HG03196 (cell line): ENCODE measurements around the gene BHLHE41.

Experiments used
- ATAC-seq: cut with Tn5 transposase; IDR thresholded peaks from one replicate; pipeline ENCODE4 v1.9.1; 2021; ENCODE audit not compliant: unreplicated experiment

The BHLHE41 gene

DNA sequence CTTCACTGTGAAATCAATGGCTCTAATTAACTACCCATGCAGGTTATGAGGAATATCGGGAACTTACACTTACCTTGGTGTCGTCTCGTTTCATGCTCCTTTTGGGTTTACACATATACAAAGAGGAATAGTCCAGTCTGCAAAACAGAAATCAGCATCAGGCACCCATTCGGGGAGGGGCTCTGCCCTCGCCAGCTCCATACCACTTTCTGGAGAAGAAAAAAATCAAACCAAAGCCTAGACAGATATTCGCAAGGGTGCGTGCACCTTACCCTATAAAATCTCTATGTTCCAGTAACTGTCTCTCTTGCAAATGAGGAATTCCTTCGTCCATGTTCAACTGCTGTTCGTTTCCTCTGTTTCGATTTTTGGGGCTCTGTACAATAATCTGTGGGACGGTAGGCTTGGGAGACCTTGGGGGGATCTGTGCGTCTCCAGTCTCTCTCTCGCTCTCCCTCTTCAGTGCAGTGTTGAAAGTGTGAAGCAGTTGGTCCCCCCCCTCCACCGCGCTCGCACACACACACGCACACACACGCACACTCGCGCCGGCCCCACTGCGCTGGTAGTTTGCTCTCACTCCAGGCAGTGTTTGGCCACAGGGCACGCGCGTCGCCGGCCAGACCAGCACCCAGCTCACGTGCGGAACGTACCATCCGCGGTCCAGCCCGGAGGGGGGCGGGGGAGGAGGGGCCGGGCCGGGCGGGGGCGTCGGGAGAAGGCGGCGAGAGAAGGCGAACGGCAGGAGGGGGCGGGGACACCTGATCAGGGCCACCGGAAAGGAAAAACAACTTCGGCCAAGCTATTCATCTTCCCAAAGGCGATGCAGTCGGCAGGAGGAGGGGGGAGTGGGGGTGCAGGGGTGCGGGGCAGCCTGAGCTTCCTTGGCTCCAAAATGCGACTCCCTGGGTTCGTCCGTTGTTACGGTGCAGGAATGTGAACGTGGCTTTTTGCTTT is at the start of gene BHLHE41:
BHLHE41 (minus strand) TSS at position 592 of the 954 bp plus-strand sequence; CDS start at position 334, 258 bp downstream.
- ATAC-seq: no peak

DNA sequence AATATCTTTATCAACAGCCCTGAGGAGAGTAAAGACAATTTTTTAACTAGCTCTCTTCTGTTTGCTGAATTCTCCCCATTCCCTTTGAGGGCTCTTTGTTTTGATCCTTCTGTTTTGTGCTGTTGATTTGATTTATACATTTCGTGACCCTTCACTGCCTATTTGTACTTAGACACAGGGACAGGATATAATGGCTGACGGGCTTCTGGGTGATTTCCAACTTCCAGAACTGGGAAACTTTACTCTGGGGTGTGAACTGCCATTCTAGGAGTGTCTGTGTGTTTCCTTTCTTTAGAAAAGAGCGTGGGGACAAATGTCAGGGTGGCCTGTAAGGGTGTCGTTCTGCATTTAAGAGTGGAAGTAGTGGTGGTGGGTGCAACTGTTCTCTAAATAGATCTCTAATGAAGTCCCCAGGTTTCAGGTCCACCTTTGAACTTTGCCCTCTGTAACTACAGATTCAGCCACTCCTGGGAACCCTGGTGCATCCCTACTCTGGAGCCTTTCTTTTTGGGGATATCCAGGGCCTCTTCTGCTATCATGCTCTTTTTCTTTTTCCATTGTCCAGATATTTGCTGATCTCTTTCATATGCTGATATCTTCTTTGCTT is 48.2 kb upstream of the BHLHE41 start:
- ATAC-seq: no peak

DNA sequence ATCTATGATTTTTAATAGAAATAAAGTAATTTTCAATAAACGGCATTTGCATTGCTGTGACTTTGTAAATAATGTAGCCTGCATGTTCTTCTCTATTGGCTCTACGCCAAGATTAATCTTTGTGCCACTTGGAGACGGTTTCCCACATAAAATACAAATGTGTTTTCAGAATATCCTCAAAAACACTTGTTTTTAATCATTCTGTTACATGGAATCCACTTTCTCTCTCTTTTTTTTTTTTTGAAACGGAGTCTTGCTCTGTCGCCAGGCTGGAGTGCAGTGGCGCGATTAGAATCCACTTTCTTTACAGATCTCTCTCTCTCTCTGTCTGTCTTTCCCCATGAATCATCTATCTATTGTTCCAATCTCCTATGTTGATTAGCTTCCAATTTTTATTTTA is 47.7 kb upstream of the BHLHE41 start:
- no peak for ATAC-seq

DNA sequence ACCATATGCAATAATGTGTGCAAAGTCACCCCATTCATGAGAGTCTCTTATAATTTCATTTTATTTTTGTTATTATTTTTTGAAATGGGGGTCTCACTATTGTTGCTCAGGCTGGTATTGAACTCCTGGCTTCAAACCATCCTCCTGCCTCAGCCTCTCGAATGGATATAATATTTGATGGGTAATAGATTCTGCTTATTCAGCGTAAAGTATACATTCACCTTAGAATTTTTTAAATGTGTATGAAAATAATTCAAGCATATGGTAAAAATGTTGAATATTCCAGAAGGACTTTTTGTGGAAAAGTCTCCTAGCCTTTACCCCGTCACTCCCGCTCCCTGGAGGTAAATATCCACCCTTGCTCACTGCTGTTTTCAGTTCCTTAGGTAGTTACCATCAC is 47.2 kb upstream of the BHLHE41 start:
- no peak for ATAC-seq

DNA sequence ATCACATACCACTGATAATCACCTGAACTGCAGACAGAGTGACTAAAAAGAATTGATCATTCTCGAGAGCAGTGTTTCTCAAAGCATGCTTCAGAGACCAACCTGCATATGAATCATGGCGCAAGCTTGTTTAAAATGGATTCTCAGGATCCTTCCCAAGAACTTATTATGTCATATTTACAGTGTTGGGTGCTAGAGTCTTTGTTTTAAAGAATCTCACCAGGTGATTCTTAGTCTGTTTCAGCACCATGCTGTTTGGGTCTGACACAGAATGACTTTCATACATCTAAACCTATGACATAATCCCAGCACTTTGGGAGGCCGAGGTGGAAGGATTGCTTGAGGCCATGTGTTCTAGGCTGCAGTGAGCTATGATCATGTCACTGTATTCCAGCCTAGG is 39.3 kb upstream of the BHLHE41 start:
- ATAC-seq: no peak

DNA sequence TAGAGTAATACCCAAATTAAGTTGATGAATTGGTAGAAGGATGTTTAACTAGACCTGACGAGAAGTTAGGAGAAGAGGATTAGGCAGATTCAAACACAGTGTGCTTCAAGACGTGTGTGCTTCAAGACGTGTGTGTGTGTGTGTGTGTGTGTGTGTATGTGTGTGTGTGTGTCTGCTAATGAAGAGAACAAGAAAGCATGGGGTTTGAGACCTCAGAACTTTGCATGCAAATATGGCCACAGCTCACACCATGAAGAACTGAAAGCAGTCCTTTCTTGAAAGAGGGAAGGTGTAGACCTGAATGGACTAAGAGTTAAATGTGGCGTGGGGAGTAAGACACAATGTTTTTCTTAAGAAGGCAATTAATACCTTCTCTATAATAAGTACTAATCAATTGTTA is 38.1 kb upstream of the BHLHE41 start:
- ATAC-seq: peak; percentile 56

DNA sequence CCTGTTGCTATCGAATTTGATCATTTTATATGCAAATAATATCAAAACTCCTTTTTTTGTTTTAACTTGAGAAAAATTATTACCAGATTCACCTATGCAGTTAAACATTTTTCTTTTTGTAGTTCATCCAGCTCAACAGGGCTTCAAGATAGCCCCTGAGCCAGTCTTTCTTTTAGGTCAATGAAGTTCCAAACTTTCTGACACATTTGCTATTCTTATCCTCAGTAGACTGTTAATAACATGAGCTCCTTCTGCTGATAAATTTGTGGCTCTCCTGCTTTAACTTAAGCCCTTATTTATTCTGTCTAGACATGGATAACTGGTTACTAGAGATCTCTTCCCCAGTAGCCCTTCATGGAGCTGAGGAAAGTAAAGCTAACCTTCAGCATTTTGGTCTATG is 37.3 kb upstream of the BHLHE41 start:
- no peak for ATAC-seq

DNA sequence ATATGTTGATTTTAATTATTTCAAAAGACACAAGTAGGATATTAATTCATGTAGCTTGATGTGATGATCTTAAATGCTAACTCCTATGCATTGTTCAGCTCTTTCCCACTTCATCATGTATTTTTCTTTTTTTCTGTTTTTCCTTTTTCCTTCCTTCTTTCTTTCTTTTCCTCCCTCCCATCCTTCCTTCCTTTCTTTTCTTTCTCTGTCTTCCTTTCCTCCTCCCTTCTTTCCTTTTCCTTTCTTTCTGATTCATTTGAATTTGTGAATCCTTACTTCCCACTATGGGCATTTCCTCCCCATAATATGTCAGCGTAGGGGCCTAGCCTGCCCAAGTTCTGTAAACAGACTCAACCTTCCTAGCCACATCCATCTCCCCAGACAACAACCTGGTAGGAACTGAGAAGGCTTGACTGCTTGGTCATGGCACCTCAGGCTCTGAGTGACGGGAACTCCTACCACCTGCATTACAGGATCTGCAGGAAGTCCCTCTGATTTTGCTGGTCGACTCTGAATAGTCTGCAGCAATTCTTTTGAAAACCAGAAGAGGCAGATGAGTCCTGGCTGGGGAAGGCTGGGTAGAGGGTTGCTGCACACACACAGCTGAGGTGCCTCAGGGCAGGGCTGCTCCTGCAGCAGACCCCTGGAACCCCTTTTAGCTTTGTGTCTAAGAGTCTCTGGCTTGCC is 33.4 kb upstream of the BHLHE41 start:
- ATAC-seq: no peak

DNA sequence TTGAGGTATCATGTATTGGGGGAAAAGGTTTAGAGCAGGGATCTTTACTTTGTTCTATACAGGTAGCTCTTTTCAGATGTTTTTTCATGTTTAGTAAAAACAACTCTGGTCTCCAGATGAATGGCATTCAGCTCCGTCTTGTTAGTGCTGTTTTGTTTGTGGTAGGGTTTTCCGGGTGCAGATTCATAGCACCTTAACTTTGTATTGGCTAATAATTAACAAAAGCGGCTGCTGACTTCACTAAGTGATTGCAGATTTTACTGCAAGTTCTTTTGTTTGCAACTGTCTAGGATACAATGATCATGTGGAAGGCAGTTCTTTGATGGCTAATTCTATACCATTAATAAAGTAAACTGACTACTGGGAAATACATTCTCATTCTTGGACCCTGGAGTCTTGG is 32.2 kb upstream of the BHLHE41 start:
- ATAC-seq: peak; percentile 21

DNA sequence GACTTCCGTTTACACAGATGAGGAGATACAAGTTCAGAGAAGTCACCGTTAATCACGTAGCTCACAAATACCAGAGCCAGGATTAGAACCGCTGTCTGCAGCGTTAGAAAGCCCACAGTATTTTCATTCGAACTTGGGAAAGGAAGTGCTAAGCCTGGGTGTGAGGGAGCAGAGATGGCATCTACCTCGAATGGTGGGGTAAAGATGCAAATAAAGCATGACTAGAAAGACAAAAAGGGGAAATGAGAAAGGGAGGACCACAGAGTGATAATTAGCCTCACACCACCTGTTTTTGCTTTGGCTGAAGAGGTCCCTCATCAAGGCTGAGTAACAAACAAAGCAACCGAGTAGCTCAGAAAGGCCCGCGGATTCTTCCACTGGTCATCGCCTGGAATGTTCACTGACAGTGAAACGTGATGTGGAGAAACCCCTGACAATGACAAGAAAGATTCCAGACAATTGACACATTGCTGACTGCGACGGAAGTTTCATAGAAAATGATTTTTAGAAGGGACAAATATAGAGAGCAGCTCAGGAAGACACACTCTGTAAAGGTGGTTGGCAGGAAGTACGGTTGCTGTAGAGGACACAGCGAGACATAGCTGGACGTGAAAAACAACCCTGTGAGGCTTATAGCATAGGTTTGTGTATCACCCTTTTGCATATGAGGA is 31.5 kb upstream of the BHLHE41 start:
- peak; percentile 85 for ATAC-seq

DNA sequence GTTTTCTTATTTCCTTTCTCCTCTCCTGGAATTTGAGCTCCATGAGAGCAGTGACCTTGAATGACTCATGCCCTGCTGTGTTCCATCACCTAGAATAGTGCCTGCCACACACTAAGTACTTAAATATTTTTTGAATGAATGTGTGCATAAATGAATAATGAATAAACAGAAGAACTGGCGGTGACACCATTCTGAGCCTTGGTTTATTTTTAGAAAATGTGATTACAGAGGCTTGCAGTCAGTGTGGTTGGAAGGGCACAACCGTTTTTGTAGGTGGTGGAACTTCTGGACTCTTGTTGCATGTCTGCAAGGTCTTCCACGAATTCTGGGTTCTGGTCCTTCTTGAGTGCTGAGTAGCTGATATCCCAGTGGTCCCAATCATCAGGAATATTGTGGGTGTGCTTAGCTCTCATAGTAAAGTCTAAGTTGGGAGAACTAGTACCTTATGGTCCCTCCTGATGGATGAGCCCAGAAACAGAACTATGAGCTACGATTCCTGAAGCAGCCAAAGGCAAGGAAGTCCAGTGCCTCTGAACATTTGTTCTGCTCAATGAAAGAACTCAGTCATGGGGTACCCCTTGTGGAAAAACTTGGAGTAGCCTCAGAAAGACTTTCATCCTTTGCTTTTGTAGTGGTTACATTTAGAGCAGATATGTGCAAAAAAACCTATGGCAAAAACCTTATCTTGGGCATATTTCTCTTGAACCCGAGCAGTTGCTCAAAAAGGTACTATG is 28.8 kb upstream of the BHLHE41 start:
- no peak for ATAC-seq

DNA sequence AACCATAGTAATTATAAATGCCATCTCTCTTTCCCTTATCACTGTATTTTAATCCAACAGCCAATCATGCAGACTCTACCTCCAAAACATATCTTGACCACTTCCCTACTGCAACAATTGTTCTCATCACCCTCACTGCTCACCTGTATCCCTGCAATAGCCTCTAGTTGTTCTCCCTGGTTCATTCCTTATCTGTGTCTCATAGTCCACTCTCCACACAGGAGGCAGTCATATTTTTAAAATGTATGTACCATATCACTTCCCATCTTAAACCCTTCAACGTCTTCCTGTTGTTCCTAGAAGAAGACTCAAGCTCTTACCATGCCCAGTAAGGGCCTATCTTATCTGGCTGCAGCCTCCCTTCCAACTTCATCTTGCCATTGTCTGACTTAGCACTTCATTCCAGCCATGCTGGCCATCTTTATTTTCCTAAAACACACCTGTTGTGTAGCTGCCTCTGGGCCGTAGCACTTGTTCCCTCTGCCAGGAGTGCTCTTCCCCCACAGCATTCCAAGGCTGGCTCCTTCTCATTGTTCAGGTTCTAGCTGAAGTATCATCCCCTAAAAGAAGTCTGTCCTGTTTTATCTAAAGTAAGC is 27.8 kb upstream of the BHLHE41 start:
- ATAC-seq: no peak

DNA sequence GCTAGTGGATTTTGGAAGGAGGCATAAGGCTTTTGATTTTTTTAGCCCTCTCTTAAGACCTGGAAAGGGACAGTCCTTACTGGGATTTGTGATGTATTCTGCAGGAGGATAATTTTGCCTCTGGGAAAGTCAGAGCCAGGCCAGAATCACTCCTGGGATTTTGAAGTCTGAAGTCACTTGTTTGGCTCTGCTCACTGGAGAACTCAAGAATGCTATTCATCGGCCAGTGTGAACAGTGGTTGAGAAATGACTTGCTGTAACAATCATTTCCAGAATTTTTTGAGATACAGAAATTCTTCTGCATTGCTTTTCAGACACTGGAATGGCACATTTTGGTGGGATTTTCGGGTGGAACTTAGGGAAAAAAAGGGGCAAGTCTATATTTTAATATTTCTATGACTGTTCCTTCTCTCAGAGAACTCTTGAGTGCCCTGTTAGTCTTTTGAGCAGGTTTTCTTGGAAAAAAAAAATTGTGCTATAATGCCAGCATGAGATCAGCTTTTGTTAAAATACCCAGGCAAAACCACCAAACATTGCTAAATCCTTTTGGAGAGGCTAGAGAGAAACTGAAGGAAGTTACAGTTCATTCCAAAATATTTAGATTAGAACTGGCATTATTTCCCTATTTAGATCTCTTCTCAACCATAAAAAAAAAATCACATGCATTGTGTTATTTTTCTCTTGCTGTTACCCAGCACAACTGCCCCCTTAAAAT is 26.1 kb upstream of the BHLHE41 start:
- no peak for ATAC-seq

DNA sequence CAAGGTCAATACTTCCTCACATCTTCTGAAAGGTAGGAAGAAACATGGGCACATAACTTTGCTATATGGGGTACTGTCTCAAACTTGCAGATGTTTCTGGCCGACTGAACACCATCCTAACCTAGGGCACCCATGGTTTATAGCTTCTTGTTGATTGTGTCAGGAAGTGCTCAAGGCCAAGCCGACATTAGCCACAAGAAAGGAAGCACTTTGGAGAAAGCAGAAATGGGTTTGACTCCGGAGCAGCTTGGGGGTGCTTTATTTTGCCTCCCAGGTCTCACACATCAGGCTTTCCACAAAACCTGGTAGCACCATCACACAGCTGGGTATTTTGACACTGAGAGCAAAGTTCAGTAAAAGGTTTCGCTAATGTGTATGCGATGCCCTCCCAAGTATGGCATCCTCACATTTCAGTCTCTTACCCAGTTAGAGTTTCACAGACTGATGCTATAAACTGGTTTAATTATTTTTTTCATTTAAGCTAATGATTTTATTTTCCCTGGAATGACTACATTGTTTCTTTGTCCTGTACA is 25.2 kb upstream of the BHLHE41 start:
- no peak for ATAC-seq

DNA sequence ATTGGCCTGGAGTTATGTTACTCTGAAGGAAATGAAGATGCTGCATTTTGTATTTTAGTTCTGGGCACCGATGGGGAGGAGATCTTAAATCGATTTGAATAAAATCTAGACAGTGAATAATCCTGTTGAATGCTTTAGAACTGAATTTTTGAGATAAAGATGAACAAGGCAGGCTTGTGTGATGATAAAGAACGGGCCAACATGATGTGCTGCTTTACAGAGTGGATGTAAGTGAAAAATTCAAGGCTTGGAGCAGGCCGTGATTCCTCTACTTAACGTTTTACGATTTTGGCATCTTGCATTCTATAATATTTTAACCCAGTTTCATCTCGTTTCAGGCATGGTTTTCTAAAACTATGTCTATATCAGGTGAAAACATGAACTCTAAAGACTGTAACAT is 23.5 kb upstream of the BHLHE41 start:
- no peak for ATAC-seq

DNA sequence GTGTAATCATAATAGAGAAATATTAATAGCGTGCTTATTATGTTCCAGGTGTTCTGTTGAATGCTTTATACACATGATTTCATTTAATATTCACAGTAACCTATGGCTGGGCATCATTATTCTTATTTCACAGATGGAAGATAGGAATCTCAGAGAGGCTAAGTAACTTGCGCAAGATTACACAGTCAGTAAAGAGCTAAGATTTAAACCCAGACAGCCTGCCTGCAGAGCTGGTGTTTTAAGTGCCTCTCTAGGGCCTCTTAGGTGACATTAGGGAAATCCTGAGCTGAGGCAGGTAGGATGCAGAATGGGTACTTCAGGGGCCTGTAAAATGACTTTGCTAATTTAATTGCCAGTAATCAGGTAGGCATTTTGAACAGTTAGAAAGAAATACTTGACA is 18.5 kb upstream of the BHLHE41 start:
- no peak for ATAC-seq

DNA sequence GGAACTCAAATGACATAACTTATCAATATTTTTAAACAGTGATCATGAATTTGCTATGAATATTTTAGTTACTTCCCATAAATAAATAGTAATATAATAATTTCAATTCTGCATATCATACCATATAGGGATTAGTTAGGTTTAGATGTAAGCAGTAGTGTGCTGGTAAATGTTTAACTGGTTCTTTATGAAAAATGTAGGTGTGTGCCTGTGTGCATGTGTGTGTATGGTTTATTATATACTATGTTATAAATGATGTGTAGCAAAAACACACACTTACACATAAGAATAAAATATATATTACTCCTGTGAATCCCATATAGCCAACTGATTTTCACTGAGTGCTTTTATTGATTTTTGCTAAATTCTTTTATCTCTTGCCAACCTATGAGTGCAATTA is 14.0 kb upstream of the BHLHE41 start:
- ATAC-seq: no peak

DNA sequence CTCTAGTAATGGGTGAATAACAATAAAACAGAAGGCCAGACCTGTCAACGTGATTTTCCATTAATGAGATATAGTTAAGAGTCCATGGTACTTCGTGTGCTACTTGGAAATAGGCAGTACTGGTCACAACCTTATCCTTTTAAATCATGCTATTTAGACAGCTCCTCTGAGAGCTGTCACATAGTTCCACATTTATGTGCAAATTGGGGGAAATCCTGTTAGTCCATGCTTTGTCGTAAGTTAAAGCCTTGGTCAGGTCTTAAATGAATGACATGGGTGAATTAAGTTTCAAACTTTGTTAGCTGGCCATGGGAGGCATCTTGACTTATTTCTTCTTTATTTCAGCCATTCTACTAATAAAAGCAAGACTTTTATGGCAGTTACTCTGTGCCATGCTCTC is 11.9 kb upstream of the BHLHE41 start:
- no peak for ATAC-seq

DNA sequence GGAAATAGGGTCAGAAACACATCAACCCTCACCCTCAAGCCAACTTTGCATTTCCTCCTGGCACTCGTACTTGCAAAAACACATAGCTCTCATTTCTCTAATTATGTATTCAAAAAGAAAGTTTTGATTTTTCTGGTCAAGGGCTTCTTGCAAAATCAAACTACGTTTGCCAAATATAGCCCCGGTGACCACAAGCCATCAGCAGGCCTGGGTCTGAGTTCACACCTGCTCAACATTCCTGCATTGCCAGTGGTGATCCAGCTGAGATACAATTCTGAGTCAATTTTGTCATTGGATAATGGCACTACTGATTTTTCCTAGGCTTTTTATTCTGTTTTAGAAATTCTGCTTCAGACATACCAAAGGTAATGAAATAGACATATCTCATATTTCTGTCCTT is 10.7 kb upstream of the BHLHE41 start:
- ATAC-seq: no peak
